ENCODE measurements around the gene RASEF. TPM values are rescaled to one million over a fixed set of nuclear protein-coding genes. Genes with fewer than 3 reads are reported as not detected.

RASEF gene
- total RNA-seq, 4 donors from 2014 or later = 0.40 to 9.9 (median 0.81) TPM

DNA sequence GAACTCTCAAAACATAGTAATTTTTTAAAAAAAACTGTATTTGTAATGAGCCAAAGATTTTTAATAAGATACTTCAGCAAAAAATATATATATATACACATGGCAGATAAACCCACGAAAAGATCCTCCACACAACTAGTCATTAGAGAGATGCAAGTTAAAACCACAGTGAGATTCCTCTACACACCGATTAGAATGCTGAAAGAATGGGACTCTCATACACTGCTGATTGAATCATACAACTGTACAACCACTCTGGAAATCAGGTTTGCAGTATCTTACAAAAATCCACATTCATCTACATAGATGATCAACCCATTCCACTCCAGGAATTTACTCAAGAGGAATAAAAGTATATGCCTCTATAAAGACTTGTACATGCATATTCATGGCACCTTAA is 43.7 kb downstream of the RASEF start:
- DNase-seq = no peak
- H3K9me3 ChIP-seq = no peaks in the 10 kb centered on the region
- no peak overlapping the region for H3K27ac ChIP-seq
- intact Hi-C loops (cut with DNase I; ENCODE audit: low total_unique reads) = no loop called here
- no peaks in the 10 kb centered on the region for H3K36me3 ChIP-seq
- no peaks in the 10 kb centered on the region for H3K27me3 ChIP-seq
- TF ChIP-seq POLR2A (IDR thresholded peaks at IDR 0.05) = no peak
- TF ChIP-seq, protein P1, sequence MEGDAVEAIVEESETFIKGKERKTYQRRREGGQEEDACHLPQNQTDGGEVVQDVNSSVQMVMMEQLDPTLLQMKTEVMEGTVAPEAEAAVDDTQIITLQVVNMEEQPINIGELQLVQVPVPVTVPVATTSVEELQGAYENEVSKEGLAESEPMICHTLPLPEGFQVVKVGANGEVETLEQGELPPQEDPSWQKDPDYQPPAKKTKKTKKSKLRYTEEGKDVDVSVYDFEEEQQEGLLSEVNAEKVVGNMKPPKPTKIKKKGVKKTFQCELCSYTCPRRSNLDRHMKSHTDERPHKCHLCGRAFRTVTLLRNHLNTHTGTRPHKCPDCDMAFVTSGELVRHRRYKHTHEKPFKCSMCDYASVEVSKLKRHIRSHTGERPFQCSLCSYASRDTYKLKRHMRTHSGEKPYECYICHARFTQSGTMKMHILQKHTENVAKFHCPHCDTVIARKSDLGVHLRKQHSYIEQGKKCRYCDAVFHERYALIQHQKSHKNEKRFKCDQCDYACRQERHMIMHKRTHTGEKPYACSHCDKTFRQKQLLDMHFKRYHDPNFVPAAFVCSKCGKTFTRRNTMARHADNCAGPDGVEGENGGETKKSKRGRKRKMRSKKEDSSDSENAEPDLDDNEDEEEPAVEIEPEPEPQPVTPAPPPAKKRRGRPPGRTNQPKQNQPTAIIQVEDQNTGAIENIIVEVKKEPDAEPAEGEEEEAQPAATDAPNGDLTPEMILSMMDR (IDR thresholded peaks at IDR 0.05) = no peak
- no peak overlapping the region for H3K4me3 ChIP-seq
- H3K4me1 ChIP-seq = no peaks in the 10 kb centered on the region

DNA sequence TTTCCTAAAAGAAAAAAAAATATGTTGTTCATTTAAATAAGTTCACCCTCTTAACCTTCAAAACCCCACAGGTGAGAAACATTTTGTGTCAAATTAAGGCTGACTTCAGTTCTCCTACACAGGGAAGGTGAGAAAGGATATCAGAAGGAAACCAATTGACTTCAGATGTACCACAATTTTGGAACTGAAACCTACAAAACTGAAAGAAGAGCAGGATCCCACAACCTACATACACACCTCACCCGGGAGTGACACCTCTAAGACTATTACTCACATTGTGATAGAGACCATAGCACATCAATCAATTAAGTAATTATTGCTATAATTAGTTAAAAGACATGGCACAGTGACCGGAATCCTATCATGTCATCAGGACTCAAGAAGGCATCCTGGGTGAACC is 47.0 kb downstream of the RASEF start:
- TF ChIP-seq, protein P1 (IDR thresholded peaks at IDR 0.05) = no peak
- no peak for TF ChIP-seq POLR2A (IDR thresholded peaks at IDR 0.05)

DNA sequence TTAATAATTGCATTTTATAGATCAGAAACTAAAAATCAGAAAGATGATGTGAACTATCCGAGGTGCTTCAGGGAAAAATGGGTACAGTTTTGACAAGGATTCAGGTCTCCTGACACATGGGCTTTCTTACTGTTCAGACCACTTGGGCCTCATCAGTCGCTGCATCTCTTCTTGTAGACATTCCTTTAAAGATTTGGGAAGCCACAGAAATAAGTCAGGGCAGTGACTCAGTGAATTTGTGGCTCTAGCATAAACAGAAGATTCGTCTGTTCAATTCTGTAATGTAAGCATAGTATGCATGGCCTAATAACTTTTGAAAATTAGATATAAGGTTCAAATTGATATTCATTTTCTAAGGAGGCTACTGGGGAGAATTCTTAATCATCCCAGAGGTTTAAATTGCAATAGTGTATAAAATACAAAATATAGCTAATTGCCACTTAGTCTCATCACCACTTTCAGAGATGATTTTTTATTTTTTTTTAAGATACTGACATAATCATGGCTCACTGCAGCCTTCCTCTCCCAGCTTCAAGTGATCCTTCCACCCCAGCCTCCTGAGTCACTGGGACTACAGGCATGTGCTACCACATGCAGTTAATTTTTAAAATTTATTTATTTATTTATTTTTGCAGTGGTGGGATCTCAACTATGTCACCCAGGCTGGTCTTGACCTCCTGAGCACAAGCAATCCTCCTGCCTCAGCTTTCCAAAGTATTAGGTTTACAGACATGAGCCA is 48.9 kb downstream of the RASEF start:
- intact Hi-C loops (cut with DNase I; ENCODE audit: low total_unique reads) = no loop called here
- no peak for DNase-seq

More for the DNA sequence above, 47.0 kb downstream of the RASEF start:
- DNase-seq = no peak
- Histone ChIP-seq H3K36me3 (no peaks in the 10 kb centered on the region), H3K27me3 (no peaks in the 10 kb centered on the region), H3K27ac (no peak overlapping the region), H3K4me1 (no peaks in the 10 kb centered on the region), H3K4me3 (no peak overlapping the region), H3K9me3 (no peaks in the 10 kb centered on the region)
- intact Hi-C loops (cut with DNase I; ENCODE audit: low total_unique reads) = no loop called here

DNA sequence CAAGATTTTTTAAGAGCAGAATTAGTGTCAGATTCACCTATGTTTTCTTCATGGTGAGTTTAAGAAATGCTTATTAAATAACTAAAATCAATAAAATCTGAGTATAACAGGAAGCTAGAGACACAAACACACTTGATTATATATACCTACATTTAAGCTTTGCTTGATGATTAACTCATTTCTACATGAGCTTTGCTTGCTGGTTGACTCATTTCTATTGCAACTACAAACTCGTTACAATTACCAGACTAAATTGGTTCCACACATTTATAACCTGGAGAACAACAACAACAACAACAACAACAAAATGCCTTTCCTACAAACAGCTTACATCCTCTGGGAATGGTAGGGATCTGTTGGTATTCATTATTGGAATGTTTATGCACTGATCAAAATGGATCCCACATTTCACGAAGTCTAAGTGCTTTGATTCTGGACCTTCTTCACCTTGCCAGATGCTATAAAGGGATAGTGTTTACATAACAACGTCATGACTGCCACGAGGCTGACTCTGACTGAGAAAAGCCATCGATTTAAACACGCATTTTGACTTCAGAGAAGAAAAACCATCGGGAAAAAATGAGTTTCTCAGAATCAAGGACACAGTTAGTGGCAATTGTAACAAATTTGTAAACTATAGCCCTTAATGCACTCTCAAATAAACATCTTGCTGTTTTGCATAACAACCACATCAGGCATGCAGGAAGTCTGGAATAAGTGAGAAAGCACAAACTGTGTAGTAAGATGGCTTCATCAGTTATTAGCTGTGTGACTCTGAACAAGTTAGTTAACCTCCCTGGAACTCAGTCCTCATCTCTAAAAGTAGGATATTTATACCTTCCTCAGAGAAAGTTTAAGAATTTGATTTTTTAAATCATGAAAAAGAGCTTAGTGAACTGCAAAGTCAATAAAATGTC is 49.8 kb downstream of the RASEF start:
- H3K27ac ChIP-seq = no peak overlapping the region

More for the DNA sequence above, 48.9 kb downstream of the RASEF start:
- no peak overlapping the region for H3K4me3 ChIP-seq
- H3K27ac ChIP-seq = no peak overlapping the region
- no peaks in the 10 kb centered on the region for H3K36me3 ChIP-seq
- no peak for TF ChIP-seq POLR2A (IDR thresholded peaks at IDR 0.05)
- TF ChIP-seq, protein P1 (IDR thresholded peaks at IDR 0.05) = no peak
- H3K4me1 ChIP-seq = no peaks in the 10 kb centered on the region
- no peaks in the 10 kb centered on the region for H3K9me3 ChIP-seq
- no peaks in the 10 kb centered on the region for H3K27me3 ChIP-seq

More for the DNA sequence above, 49.8 kb downstream of the RASEF start:
- Histone ChIP-seq H3K36me3 (no peaks in the 10 kb centered on the region), H3K4me1 (no peaks in the 10 kb centered on the region), H3K9me3 (no peaks in the 10 kb centered on the region), H3K27me3 (no peaks in the 10 kb centered on the region), H3K4me3 (no peak overlapping the region)
- intact Hi-C loops (cut with DNase I; ENCODE audit: low total_unique reads) = no loop called here
- no peak for DNase-seq
- TF ChIP-seq POLR2A (IDR thresholded peaks at IDR 0.05) = no peak
- TF ChIP-seq, protein P1 (IDR thresholded peaks at IDR 0.05) = no peak

Data from uterus (tissue), 4 donors.